ENCODE data around the gene MNAT1. TPM values are rescaled to one million over a fixed set of nuclear protein-coding genes. Genes with fewer than 3 reads are reported as not detected.

Gene MNAT1
- total RNA-seq, 4 donors from 2014 or later = 4.4 to 69.7 (median 46.9) TPM

DNA sequence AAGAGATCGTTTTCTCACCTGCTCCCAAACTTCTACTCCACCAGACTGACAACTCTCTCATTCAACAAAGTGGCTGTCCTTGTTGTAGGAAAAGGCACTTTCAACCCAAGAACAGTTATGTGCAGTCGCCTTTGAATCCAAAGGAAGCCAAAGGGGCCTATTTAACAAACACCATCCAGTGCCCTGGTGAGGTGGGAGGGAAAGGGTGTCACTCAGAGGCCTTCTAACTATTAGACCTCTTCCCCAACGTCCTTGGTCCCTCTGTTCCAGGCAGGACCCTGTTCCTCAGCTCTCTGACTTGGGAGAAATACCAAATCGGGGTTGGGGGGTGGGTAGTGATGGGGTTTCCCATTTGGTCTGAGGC lies 13.6 kb upstream of the MNAT1 start:
- Histone ChIP-seq H3K4me1 (no peaks in the 10 kb centered on the region), H3K27ac (no peak overlapping the region), H3K4me3 (peak overlapping the region in 1 of 2 donors; percentile 64), H3K36me3 (no peaks in the 10 kb centered on the region), H3K27me3 (no peaks in the 10 kb centered on the region), H3K9me3 (no peaks in the 10 kb centered on the region)
- intact Hi-C loops (cut with DNase I; ENCODE audit: low total_unique reads) = no loop called here
- DNase-seq = no peak
- no peak for TF ChIP-seq POLR2A (IDR thresholded peaks at IDR 0.05)

DNA sequence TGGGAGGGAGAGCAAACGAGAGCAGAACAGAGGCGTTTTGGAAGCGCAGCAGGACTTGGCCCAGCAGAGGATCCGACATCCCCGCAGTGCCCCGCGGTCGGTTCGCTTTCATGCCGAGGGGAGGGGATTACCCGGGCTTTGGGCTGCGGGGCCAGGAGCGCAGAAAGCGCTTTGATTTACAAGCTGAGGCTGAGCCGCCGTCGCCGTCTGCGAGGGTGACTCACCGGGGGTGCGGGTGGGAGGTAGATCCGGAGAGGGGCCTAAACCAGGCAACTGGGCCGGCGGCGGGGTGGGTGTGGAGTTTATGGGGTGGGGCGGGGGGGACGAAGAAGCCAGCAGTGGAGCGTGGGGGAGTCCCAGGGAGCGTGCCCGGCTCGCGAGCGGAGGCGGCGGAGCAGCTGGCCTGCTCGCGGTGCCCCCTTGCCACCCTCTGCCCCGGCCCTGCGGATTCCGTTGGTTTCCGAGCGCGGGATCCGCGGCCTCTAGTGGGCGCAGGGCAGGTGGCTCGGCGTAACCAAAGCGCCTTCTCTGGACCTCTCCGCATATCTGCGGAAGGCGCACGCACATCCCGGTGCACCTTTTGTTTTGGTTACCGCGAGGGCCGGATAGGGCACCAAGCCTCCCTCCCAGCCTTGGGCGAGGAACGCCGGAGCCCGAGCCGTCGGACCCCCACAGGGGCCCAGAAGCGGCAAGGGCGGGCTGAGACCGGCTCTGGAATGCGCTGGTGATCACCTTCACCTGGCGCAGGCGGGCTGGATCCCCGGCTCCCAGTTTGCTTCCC lies 13.0 kb upstream of the MNAT1 start:
- no peaks in the 10 kb centered on the region for H3K4me1 ChIP-seq
- TF ChIP-seq POLR2A (IDR thresholded peaks at IDR 0.05) = no peak
- TF ChIP-seq, protein P1, sequence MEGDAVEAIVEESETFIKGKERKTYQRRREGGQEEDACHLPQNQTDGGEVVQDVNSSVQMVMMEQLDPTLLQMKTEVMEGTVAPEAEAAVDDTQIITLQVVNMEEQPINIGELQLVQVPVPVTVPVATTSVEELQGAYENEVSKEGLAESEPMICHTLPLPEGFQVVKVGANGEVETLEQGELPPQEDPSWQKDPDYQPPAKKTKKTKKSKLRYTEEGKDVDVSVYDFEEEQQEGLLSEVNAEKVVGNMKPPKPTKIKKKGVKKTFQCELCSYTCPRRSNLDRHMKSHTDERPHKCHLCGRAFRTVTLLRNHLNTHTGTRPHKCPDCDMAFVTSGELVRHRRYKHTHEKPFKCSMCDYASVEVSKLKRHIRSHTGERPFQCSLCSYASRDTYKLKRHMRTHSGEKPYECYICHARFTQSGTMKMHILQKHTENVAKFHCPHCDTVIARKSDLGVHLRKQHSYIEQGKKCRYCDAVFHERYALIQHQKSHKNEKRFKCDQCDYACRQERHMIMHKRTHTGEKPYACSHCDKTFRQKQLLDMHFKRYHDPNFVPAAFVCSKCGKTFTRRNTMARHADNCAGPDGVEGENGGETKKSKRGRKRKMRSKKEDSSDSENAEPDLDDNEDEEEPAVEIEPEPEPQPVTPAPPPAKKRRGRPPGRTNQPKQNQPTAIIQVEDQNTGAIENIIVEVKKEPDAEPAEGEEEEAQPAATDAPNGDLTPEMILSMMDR (IDR thresholded peaks at IDR 0.05) = peak in 3 of 4 experiments; percentile 11 to 47 (median 35)
- intact Hi-C loops (cut with DNase I; ENCODE audit: low total_unique reads) = no loop called here
- no peaks in the 10 kb centered on the region for H3K9me3 ChIP-seq
- peak overlapping the region; percentile 60 to 64 for H3K4me3 ChIP-seq
- DNase-seq = peak; percentile 42 to 50
- H3K27ac ChIP-seq = peak overlapping the region in 1 of 2 donors; percentile 80
- H3K27me3 ChIP-seq = no peaks in the 10 kb centered on the region
- H3K36me3 ChIP-seq = no peaks in the 10 kb centered on the region

DNA sequence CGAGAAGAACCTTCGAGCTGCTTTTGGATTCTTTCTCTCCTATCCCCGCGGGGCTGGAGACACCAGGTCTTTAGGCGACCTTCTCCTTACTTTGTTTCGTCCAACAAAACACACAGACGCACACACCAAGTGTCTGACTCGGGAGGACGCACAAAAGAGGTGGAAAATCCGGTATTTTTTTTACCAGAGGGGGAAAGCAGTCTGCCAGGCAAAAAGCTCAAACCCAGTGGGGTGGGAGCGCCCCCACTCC lies 12.5 kb upstream of the MNAT1 start:
- TF ChIP-seq, protein P1 (IDR thresholded peaks at IDR 0.05) = no peak
- TF ChIP-seq POLR2A (IDR thresholded peaks at IDR 0.05) = no peak
- DNase-seq = no peak
- intact Hi-C loops (cut with DNase I; ENCODE audit: low total_unique reads) = no loop called here
- Histone ChIP-seq H3K9me3 (no peaks in the 10 kb centered on the region), H3K27me3 (no peaks in the 10 kb centered on the region), H3K4me3 (peak overlapping the region; percentile 60 to 64), H3K4me1 (no peaks in the 10 kb centered on the region), H3K36me3 (no peaks in the 10 kb centered on the region), H3K27ac (peak overlapping the region in 1 of 2 donors; percentile 80)

DNA sequence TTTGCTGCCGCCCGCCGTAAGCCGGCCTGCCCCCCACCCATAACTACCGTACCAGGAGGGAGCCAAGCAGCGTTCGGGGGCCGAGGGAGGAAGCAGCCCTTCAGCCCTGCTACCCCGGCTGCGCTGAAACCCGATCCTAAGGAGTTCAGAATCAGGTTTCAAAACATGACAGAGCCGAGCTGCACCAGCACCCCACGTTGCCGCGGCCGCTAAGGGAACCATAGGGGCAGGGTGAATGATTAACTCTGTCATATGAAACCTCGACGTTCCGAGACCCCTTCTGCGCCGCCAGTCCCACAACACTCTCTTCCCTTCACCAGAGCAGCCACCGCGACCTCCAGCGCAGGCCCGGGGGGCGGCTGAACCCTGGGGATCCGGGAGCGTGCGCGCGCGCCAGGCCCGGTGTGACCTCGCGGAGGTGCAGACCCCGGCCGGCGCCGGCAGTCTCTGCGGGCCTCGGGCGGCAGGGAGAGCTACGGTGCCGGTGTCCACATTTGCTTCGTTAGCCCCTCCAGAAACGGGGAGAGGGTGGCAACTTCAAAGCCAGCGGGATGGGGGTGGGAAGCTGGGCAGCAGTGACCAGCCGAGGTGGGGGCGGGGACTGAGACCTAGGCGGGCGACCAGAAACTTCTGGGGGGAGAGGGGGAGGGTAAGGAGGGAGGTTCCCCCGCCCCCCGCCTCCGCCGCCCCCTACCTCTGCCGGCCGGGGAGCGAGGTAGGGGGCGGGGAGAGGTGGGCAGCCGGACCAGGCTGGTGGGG lies 12.0 kb upstream of the MNAT1 start:
- peak; percentile 19 to 22 for DNase-seq
- Histone ChIP-seq H3K36me3 (no peaks in the 10 kb centered on the region), H3K27ac (peak overlapping the region in 1 of 2 donors; percentile 80), H3K4me1 (no peaks in the 10 kb centered on the region), H3K27me3 (no peaks in the 10 kb centered on the region), H3K9me3 (no peaks in the 10 kb centered on the region), H3K4me3 (peak overlapping the region; percentile 60 to 64)
- intact Hi-C loops (cut with DNase I; ENCODE audit: low total_unique reads) = no loop called here
- TF ChIP-seq, protein P1 (IDR thresholded peaks at IDR 0.05) = no peak
- TF ChIP-seq POLR2A (IDR thresholded peaks at IDR 0.05) = no peak

DNA sequence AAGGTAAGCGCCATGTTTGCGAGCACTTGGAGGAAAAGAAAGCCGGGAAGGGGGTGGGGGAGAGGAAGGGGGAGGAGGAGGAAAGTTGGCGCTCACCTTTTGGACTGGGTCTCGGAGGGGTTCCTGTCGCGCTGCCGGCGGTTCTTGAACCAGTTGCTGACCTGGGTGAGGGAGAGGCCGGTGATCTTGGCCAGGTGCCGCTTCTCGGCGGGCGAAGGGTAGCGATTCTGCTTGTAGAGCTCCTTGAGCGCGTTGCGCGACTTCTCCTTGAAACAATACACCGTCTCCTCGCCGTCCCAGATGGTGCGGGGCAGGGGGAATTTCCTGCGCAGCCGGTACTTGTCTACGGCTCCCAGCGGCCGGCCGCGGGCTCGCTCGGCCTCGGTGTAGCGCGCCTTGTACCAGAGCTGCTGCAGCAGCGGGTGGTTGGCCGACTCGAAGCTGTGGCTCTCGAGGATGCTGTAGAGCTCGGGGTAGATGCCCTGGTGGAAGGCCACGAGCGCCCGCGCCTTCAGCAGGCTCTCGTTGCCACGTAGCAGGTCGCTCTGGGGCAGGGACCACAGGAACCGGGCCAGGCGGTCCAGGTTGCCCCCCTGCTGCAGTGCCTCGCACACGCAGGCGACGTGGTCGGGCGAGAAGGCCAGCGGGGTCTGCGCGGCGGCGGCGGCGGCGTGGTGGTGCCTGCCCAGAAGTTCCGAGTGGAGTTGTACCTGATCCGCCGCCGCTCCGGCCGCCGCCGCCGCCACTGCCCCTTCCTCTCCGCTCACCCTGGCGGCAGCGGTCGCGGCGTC lies 11.2 kb upstream of the MNAT1 start:
- intact Hi-C loops (cut with DNase I; ENCODE audit: low total_unique reads) = no loop called here
- peak; percentile 27 to 40 for DNase-seq
- H3K9me3 ChIP-seq = no peaks in the 10 kb centered on the region
- H3K27ac ChIP-seq = peak overlapping the region; percentile 72 to 80
- H3K4me1 ChIP-seq = no peaks in the 10 kb centered on the region
- no peaks in the 10 kb centered on the region for H3K27me3 ChIP-seq
- H3K36me3 ChIP-seq = no peaks in the 10 kb centered on the region
- TF ChIP-seq, protein P1 (IDR thresholded peaks at IDR 0.05) = no peak
- no peak for TF ChIP-seq POLR2A (IDR thresholded peaks at IDR 0.05)
- H3K4me3 ChIP-seq = peak overlapping the region; percentile 60 to 64
